NCI-H1930 (cell line): ENCODE results near the gene CCRL2.
"Not testable (repeated sequence)": the region's sequence is repeated elsewhere in the genome, so short reads cannot be mapped to it uniquely, and the experiment has no call there.

Experiments
- DNase-seq, 2 experiments: peaks; one replicate each; lab custom pipeline; 2025; lab: John Stamatoyannopoulos, UW

CCRL2 gene

GRCh38 chr3:46429250-46429649 lies 22.2 kb downstream of the CCRL2 start:
- DNase-seq: no peak

- DNase-seq: no peak
Observed at GRCh38 chr3:46429671-46430070, 22.6 kb downstream of the CCRL2 start.

GRCh38 chr3:46430879-46431278 lies 23.8 kb downstream of the CCRL2 start:
- not testable (repeated sequence) for DNase-seq

- DNase-seq: not testable (repeated sequence)
Observed at GRCh38 chr3:46431905-46432304, 24.8 kb downstream of the CCRL2 start.

- DNase-seq: not testable (repeated sequence)
Observed at GRCh38 chr3:46433118-46433517, 26.1 kb downstream of the CCRL2 start.

GRCh38 chr3:46433841-46434240 lies 26.8 kb downstream of the CCRL2 start:
- no peak for DNase-seq

- DNase-seq: no peak
Observed at GRCh38 chr3:46435081-46435726, 28.1 kb downstream of the CCRL2 start.

- no peak for DNase-seq
Observed at GRCh38 chr3:46438831-46439230, 31.8 kb downstream of the CCRL2 start.

- no peak for DNase-seq
Observed at GRCh38 chr3:46440531-46441294, 33.7 kb downstream of the CCRL2 start.

GRCh38 chr3:46442576-46443530 lies 35.8 kb downstream of the CCRL2 start:
- DNase-seq: no peak

- DNase-seq: no peak
Observed at GRCh38 chr3:46447228-46447985, 40.3 kb downstream of the CCRL2 start.

- DNase-seq: no peak
Observed at GRCh38 chr3:46448721-46449120, 41.7 kb downstream of the CCRL2 start.

- DNase-seq: no peak
Observed at GRCh38 chr3:46449755-46450552, 42.9 kb downstream of the CCRL2 start.

- DNase-seq: no peak
Observed at GRCh38 chr3:46453526-46454208, 46.6 kb downstream of the CCRL2 start.

GRCh38 chr3:46454209-46454595 lies 47.1 kb downstream of the CCRL2 start:
- no peak for DNase-seq

GRCh38 chr3:46454606-46455005 lies 47.5 kb downstream of the CCRL2 start:
- no peak for DNase-seq

GRCh38 chr3:46455231-46456115 lies 48.4 kb downstream of the CCRL2 start:
- no peak for DNase-seq

- no peak for DNase-seq
Observed at GRCh38 chr3:46456118-46456517, 49.1 kb downstream of the CCRL2 start.
